Lung (tissue), 12 donors: ENCODE measurements around the gene OS9. TPM values are rescaled to one million over a fixed set of nuclear protein-coding genes. Genes with fewer than 3 reads are reported as not detected.

Source experiments
- ATAC-seq: fragments of 200-7000 bp; cut with Tn5 transposase; one replicate; pipeline ENCODE4 v1.9.1; 2020; ENCODE audit warnings: moderate number of reproducible peaks; ENCODE audit not compliant: insufficient read depth, low FRiP score
- DNase-seq, 3 donors: peaks; one replicate each; pipeline ENCODE4 v3.0.0-alpha.2; 2013 to 2017
- H3K27ac ChIP-seq, 2 donors: one replicate each; pipeline ENCODE4 v1.5.1; 2013; ENCODE audit warnings: mild to moderate bottlenecking in 2 of 2, moderate library complexity in 2 of 2, control low read depth in 1 of 2, inconsistent platforms in 1 of 2, low read depth in 1 of 2, low read length in 1 of 2
- H3K27me3 ChIP-seq, 3 donors: one replicate each; pipeline ENCODE4 v1.5.1; 2013; ENCODE audit warnings: low read length in 2 of 3; ENCODE audit not compliant: control insufficient read depth in 3 of 3, insufficient read depth in 3 of 3
- H3K36me3 ChIP-seq, 4 donors: one replicate each; pipeline ENCODE4 v1.5.1; 2013; ENCODE audit warnings: low read length in 4 of 4, mild to moderate bottlenecking in 1 of 4, moderate library complexity in 1 of 4; ENCODE audit not compliant: control insufficient read depth in 4 of 4, insufficient read depth in 4 of 4
- H3K4me1 ChIP-seq, 5 donors: one replicate each; pipeline ENCODE4 v1.5.1; 2013; ENCODE audit warnings: low read length in 5 of 5, mild to moderate bottlenecking in 2 of 5, moderate library complexity in 1 of 5; ENCODE audit not compliant: control insufficient read depth in 5 of 5, insufficient read depth in 5 of 5
- H3K4me3 ChIP-seq: one replicate; pipeline ENCODE4 v1.5.1; 2013; ENCODE audit warnings: mild to moderate bottlenecking, control low read depth, moderate library complexity
- H3K9ac ChIP-seq, 2 donors: one replicate each; pipeline ENCODE4 v1.5.1; 2013; ENCODE audit warnings: low read length in 2 of 2, control low read depth in 1 of 2; ENCODE audit not compliant: insufficient read depth in 1 of 2
- H3K9me3 ChIP-seq, 4 donors: one replicate each; pipeline ENCODE4 v1.5.1; 2013; ENCODE audit warnings: low read length in 3 of 4, mild to moderate bottlenecking in 1 of 4, moderate library complexity in 1 of 4; ENCODE audit not compliant: control insufficient read depth in 4 of 4, insufficient read depth in 3 of 4
- WGBS, 2 donors: extraction: QIAGEN DNeasy Blood & Tissue Kit; methylation state at CpG; one replicate each; pipeline ENCODE4 v1.1.7; 2013; 5-methylcytosine and 5-hydroxymethylcytosine counted together
- polyA plus RNA-seq, 2 donors: library from polyadenylated mRNA; stranded (reverse); fragments of 200-250 nt; gene quantifications; one replicate each; pipeline ENCODE4 v1.2.1, GENCODE V29; 2013
- total RNA-seq, 2 donors: library from RNA; depleted of rRNA in 1 of 2; stranded (reverse); fragments of >200 nt in 1 of 2; gene quantifications; one replicate each; pipeline ENCODE4 v1.2.1, GENCODE V29; 2014 to 2021
- TF ChIP-seq, protein P1 (sequence below): IDR thresholded peaks from 2 replicates; pipeline ENCODE4 v1.5.1; 2012; ENCODE audit warnings: mild to moderate bottlenecking; ENCODE audit errors: control extremely low read depth, extremely low read depth
- donor health status: control.
- donor health status: control.
- donor health status: Bipolar disorder and iron deficiency.
- donor health status: healthy.
- donor health status: DM: yes; HTN: yes; CAD: no.

Gene OS9
- total and polyA plus RNA-seq, 4 donors = 144 to 356 (median 249) TPM

DNA sequence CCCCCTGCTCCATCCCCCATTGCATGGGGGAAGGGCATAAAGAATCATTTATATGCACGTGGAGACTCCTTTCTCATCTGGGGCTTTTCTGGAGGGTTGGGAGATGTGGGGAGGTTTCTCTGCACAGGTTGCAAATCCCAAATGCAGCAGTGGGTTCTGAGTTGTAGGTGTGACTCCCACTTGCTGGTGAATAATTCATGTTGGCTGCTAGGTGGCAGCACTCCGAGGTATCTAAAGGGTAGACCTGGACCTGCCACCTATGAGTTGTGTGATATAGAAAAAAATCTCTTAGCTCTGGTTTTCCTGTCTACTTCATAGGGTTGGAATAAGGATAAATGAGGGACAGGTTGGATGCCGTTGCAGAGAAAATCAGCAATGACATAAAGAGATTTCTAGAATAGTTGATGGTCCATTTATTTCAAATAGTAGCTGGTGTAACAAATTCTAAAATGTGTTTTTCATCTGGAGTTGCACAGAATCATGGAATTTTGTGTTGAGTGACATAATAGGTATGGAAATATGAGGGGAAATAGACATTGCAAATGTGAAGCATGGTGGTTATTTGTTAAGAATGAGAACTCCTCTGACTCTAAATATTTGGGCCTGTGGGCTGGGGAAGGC, 65.5 kb downstream of the OS9 start:
- no peak for ATAC-seq
- 45 to 48% methylated on average over 3 of the region's 3 CpGs for WGBS, 2 donors
- peaks cover 0 to 20% (median 17%) of the 10 kb centered on the region in 3 donors for H3K27me3 ChIP-seq

DNA sequence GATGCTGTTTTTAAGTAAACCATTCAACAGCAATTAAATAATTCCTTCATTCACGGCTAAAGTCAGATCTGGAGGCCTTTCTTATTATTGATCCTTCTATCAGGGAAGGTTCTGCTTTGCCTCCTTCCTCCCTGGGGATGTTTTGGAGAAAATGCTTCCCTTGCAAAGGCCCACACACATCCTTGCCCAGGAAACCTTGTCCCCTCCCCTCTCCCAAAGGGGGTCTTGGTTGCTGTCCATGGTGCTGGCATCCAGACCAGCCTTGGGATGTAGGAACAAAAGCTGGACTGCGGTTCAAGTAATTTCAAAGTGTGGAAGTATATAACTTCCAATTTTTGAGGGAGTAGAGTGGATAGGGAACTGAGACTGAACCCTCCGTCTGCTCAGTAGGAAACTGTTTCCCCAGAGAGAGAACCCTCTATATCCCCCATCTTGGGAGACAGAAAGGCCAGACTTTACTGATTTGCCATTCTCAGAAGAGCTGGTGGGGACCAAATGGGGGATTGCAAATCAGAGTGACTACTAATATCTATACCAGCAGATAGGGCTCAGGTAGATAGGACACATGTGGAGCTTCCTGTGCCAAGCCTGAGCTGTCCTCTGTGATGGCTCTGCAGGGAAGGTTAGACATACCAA, 66.5 kb downstream of the OS9 start:
- Histone ChIP-seq H3K9me3 (peaks cover 0 to 5% (median 0%) of the 10 kb centered on the region in 4 donors), H3K9ac (no peak overlapping the region), H3K27me3 (peaks cover 0 to 30% (median 27%) of the 10 kb centered on the region in 3 donors), H3K4me3 (no peak overlapping the region), H3K27ac (no peak overlapping the region), H3K4me1 (peaks cover 0 to 18% (median 4%) of the 10 kb centered on the region in 5 donors), H3K36me3 (peaks cover 0 to 12% (median 0%) of the 10 kb centered on the region in 4 donors)
- ATAC-seq (no peak), DNase-seq (peak in 1 of 3 donors; percentile 55)
- WGBS, 2 donors = 95 to 97% methylated on average over 3 of the region's 3 CpGs
- TF ChIP-seq, protein P1, sequence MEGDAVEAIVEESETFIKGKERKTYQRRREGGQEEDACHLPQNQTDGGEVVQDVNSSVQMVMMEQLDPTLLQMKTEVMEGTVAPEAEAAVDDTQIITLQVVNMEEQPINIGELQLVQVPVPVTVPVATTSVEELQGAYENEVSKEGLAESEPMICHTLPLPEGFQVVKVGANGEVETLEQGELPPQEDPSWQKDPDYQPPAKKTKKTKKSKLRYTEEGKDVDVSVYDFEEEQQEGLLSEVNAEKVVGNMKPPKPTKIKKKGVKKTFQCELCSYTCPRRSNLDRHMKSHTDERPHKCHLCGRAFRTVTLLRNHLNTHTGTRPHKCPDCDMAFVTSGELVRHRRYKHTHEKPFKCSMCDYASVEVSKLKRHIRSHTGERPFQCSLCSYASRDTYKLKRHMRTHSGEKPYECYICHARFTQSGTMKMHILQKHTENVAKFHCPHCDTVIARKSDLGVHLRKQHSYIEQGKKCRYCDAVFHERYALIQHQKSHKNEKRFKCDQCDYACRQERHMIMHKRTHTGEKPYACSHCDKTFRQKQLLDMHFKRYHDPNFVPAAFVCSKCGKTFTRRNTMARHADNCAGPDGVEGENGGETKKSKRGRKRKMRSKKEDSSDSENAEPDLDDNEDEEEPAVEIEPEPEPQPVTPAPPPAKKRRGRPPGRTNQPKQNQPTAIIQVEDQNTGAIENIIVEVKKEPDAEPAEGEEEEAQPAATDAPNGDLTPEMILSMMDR = no peak

More for the DNA sequence above, 65.5 kb downstream of the OS9 start:
- Histone ChIP-seq H3K27ac (no peak overlapping the region), H3K9me3 (peaks cover 0 to 5% (median 0%) of the 10 kb centered on the region in 4 donors), H3K36me3 (peaks cover 0 to 12% (median 0%) of the 10 kb centered on the region in 4 donors), H3K9ac (no peak overlapping the region), H3K4me1 (peaks cover 2 to 12% (median 4%) of the 10 kb centered on the region in 5 donors), H3K4me3 (no peak overlapping the region)
- no peak for DNase-seq
- TF ChIP-seq, protein P1 = peak; percentile 14

DNA sequence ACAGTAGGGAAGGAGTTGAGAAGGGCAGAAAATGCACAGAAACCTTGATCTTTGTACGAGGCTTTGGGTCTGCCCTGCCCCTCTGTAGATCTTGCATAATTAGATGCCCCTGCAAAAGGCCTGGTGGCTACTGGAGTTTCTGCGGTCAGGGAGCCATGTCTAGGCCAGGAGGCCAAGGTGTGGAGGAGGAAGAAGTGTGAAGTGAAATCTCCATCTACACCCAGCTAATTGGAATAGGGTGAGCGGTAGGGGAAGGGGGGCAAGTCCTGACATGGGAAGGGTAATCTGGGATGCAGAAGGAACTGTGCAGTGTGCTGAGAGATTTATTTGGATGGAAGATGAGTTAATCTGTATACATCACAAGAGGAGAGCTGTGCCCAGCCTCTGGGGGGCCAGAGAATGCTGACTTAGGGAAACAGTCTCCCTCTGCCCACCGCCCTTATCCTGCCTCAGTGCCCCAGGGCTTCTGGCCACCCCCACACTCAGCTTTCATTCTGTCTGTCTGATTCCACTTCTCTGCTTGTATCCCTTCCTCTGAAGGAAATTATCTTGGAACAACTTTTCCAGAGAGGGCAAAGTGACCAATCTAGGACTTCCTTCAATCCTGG, 67.6 kb downstream of the OS9 start:
- Histone ChIP-seq H3K27me3 (peaks cover 0 to 39% (median 37%) of the 10 kb centered on the region in 3 donors), H3K4me1 (peaks cover 0 to 20% (median 1%) of the 10 kb centered on the region in 5 donors), H3K4me3 (no peak overlapping the region), H3K9me3 (peaks cover 0 to 5% (median 0%) of the 10 kb centered on the region in 4 donors), H3K36me3 (peaks cover 0 to 12% (median 0%) of the 10 kb centered on the region in 4 donors), H3K27ac (no peak overlapping the region), H3K9ac (no peak overlapping the region)
- WGBS, 2 donors = 95% methylated on average over 4 of the region's 4 CpGs
- DNase-seq = no peak
- TF ChIP-seq, protein P1 = no peak
- ATAC-seq = no peak
